Measurements from ENCODE around the gene CAMSAP1.
A peak's percentile ranks its signal among the peaks of the same experiment; 100 is the strongest.

CAMSAP1 gene

DNA sequence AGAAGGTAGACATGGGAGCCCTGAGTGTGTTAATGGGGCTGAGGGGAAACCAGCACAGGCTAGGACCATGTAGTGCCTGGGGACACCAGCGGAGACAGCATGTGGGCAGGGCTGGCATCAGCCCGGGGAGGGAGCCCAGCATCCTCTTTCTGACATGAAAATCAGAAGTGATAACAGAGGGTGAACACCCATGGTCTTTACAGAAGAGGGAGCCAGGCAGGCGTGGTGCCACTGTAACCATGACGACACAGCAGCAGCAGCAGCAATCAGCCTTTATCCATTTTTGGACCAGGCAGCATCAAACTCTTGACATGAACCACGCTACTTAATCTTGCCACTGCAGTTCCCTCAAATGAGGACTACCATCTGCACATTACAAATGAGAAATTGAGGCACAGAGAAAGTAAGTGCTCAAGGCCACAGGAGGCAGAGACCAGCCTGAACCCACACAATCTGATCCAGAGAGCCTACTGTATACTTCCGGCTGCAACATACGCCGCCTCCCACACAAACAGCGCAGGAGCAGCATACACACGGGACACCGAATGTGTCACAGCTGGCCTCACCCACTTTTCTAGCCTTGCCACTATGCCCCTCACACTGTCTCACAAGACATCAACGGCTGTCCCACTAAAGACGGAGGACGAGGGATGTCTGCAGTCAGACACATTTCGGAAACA lies 23.8 kb downstream of the CAMSAP1 start:
- DNase-seq (ENCODE audit: low read depth in 2 of 2), result no peak

DNA sequence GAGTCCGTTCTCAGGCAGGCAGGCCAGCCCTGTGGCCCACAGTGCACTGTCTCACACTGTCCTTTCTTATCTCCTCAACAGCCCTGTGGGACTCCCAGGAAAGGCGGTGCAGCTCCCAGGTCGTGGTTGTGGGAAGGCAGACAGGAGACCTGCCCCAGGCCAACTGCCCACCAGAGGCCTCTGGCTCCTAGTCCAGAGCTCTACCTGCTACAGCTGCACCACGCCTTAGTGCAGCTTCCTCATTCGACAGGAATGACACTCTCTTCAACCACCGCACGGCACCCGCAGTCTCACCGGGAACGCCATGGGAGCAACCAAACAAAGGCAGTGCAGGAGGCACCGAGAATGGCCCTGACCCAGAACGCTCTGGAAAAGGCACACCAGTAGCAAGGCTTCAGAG lies 25.3 kb downstream of the CAMSAP1 start:
- DNase-seq (ENCODE audit: low read depth in 2 of 2), result no peak

DNA sequence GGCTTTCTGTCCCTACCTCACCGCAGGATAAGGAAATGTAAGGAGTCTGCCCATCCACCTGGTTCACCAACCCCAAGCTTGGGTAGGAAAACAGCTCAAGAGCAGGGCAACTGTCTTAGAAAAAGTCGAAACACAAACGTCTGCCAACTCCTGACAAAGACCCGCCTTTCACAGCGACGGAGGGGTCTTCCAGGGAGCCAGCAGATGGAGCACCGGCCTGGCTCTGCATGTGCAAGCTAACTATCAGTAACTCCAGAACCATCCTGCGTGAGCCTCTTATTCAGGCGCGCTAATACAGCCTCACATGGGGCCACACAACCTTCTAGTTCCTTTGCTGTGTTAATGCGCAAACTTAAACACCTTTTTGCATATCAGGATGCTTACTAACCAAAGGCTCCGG lies 26.9 kb downstream of the CAMSAP1 start:
- no peak for DNase-seq (ENCODE audit: low read depth in 2 of 2)

DNA sequence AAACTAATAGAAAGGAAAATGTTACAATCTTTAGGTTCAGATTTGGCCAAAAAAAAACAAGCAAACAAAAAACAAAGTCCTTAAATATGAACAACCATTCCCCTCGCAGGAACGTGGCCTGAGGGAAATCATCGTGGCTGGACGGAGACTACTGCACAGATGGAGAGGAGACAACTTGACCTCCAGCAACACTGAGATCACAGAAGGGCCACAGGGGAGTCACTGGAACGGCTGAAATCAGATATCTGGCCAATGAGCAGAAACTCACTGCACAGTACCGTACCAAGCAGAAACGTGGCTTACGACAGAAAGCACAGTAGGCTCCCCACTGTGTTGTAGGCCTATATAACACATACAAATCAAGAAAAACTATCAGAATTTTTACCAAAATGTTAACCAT lies 27.7 kb downstream of the CAMSAP1 start:
- no peak for DNase-seq (ENCODE audit: low read depth in 2 of 2)

DNA sequence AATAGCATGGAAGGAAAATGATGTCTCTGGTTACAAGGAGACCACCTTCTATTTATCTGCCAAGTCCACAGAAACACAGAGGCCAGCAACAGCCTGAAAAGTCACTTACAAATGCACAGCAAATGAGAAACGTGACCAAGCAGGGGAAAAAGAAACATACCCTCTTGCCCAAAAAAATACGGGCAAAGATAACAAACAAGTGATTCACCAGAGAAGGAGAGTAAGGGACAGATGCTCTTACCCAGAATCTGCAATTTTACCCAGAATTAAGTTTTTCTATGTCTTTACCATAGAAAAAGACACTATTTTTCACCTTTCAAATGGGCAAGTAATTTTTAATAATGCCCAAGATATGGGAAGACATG lies 28.1 kb downstream of the CAMSAP1 start:
- no peak for DNase-seq (ENCODE audit: low read depth in 2 of 2)

DNA sequence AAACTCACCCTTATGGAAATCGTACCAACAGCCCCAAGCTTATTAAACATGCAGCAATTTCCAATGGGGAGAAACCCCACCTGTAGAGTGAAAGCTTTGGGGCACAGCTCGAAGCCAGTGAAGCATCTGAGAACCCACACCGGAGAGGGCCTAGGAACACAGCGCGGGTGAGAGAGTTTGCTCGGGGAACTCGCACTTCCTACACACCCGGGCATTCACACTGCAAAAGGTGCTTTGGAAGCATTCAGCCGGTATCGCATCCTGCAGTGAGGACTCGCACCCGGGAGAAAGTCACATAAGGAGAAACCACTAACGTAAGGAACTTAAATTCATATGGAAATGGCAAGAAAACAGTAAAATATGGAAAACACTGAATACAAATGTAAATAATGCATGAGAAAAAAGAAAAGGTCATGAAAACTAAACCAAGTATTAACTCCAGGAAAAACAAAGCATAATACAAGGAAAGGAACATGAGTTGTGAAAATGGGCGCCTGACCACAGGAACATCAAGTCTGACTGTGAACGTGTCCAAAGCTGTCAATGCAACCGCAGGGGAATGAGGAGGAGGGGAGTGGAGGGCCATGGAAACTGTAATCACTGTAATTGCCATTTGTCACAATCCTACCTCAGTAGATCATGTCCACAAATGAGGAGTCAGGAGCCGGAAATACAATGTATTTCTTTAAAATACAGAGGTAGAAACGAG lies 28.7 kb downstream of the CAMSAP1 start:
- no peak for DNase-seq (ENCODE audit: low read depth in 2 of 2)

DNA sequence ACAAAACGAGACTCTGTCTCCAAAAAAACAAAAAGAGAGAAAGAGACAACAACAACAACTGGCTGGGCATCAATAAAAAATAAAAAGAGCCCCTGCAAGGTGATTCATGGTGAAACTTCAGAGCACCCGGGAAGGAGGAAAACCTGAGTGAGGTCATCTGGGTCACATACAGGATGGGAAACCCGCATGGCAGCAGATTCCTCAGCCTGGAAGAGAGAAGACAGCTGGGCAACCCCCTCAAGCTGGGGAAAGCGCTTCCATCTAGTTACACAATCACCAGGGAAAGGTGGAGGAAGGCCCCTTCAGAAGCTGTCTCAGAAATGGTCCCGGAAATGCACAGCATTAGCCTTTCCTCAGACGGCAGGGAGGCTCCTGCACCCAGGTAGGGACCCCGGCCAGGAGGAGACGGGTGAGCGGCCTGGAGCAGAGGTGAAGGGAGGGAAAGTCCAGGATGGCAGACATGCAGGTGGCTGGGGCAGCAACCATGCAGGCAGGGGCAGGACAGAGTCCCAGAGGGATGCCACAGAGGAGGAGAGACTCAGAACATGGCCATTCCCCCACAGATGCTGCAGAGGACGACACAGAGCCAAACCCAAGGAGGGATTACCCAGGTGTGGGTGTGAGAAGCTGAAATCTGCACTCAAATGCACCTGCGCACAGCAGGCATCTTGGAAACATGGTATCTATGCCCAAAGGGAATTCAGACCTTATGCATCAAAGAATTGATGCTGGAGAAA lies 29.4 kb downstream of the CAMSAP1 start:
- DNase-seq (ENCODE audit: low read depth in 2 of 2), result no peak

DNA sequence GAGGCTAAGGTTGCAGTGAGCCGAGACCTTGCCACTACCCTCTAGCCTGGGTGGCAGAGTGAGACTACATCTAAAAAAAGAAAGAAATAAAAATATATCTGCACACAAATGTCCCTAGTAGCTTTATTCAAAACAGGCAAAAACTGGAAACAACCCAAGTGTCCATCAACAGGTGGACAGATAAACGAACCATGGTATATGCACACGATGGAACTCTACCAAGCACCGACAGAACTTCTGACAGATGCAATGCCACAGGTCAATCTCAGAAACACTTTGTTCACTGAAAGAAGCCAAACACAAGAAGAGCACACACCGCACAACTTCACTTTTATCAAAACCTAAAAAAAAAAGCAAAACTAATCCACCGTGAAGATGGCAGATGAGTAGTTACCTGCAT lies 30.4 kb downstream of the CAMSAP1 start:
- no peak for DNase-seq (ENCODE audit: low read depth in 2 of 2)

DNA sequence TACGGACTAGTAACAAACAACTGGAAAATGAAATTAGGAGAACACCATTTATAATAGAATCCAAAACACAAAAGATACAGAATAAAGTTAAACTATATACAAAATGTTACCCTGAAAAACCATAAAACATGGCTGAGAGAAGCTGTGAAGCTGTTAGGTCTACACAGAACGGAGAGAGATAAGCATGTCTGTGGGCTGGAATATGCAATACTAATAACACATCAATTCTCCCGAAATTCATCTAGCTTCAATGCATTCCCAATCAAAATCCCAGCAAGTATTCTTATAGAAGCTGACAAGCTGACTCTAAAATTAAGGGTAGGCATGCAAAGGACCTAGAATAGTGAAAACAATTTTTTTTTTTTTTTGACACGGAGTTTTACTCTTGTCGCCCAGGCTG lies 32.5 kb downstream of the CAMSAP1 start:
- DNase-seq (ENCODE audit: low read depth in 2 of 2), result no peak

DNA sequence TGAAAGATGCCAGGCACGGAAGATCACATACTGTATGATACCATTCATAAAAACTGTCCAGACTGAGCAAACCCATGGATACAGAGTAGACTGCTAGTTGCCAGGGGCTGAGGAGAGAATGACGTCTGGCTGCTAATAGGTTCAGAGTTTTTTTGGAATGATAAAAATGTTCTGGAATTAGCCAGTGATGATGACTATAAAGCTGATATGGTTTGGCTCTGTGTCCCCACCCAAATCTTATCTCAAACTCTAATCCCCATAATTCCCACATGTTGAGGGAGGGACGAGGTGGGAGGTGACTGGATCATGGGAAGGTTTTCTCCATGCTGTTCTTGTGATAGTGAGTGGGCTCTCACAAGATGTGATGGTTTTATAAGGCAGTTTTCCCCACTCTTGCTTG lies 37.4 kb downstream of the CAMSAP1 start:
- DNase-seq (ENCODE audit: low read depth in 2 of 2), result no peak

DNA sequence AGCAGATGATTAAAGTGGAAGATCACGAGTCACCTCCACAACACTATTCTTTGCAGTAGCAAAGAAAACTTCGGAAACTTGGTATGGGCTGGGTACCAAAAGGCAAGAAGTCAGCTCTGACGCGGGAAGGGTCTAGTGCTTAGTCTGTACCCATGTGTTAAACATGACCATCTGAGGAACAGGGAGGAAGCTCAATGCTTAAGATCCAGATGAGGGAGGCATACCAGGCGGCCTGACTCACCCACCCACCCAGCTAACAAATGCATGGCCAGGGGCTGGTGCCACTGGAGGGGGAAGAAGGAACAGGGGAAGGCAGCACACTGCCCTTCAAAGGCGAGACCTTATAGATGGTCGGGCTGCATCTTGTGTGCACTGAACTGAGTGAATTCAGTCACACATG lies 41.8 kb downstream of the CAMSAP1 start:
- DNase-seq (ENCODE audit: low read depth in 2 of 2), result no peak

DNA sequence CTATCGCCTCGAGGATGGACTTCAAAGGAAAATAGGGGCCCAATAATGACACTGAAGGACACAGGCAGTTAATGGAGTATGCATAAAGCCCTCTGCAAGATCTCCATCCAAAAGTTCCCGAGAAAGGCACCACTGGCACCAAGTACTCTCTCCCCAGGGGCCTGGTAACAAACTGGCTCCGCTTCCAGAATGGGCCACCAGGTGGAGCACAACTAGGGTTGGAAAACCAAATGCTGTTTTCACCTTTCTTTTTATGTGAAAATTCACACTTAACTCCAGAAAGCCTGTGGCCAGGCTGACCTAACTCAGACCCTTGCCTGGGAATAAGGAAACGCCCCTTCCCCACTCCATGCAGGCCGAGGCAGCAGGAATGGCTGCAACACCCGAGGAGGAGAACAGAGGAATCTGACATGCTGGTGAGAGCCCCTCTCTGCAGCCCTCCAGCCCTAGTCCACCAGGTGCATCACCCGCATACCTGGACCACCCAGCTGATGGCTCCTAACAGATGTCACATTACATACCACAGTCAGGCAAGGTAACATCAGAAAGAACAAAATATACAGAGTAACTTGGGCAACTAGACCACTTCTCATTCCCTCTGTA lies 42.8 kb downstream of the CAMSAP1 start:
- DNase-seq (ENCODE audit: low read depth in 2 of 2), result peak; percentile 37 to 59

DNA sequence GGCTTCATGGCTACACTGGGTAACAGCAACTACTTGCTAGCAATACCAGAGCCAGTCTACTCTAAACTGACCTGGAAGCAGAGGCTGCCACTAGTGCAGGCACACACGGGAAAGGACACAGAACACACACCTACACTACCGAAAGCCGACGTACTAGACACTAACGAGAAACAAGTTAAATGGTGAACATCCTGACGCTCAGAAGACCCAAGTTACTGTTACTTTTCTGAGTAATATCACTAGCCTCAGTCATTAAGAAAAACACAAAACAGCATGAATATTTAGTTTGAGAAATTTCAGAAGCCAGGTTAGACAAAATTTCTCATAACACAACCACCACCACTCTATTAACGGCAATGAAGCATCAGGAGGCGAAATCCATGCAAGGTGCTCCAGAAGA lies 44.5 kb downstream of the CAMSAP1 start:
- DNase-seq (ENCODE audit: low read depth in 2 of 2), result no peak

DNA sequence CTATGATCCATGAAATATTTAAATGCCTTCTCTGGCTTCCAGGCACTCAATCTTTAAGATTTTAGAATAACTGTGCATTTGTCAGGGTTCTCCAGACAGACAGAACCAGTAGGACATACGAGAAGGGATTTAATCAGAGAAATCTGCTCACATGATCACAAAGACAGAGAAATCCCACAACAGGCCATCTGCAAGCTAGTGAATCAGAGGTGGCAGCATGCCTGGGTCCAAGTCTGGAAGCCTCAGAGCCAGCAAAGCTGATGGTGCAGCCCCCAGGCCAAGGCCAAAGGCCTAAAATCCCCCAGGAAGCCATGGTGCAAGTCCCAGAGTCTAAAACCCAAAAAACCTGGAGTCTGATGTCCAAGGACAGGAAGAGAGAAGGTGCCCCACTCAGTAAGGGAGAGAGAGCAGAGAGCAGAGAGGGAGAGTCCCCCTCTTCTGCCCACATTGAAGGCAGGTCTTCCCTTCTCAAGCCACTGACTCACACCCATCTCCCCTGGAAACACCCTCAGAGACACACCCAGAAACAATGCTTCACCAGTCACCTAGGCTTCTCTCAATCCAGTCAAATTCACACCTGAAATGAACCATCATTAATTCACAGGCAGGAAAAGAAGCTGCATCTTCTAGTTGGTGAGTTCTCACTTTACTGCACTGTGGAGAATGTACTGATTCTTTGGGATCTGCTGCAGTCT lies 48.7 kb downstream of the CAMSAP1 start:
- no peak for DNase-seq (ENCODE audit: low read depth in 2 of 2)

DNA sequence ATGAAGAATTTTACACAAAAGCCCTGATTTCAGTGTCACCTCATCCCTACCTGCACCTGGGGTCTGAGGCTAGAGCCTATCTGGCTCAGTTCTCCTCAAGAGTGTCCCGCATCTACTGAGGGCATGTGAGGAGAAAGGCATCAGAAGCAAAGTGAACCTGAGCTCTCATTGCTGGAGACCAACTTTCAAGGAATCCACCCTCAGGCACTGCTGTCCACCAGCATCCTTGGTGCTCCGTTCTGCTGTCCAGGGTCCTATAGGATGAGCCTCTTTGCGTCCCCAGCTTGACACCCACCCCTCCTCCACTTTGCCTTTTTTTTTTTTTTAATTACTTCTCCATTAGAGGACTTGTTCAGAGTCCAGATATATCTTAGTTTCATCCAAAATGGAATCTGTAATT lies 49.5 kb downstream of the CAMSAP1 start:
- DNase-seq (ENCODE audit: low read depth in 2 of 2), result no peak

DNA sequence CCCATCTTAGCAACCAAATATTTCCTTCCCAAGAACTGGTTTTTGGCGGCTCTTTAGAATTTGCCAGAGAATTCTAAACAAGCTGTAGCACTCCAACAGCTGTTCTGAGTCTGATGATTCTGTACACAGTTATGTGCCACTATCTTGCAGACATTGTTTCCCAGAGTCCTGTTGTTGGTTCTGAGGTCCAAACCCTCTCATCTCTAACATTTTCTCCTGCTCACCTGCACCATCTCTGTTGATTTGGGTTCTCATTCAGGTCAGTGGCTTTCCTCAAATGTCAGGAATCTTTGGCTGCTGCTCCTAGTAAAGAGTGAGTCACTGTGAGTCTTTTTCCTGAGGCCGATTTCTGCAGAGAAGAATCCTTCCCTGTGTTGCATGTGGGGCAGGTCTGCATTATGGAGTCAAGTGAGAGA lies 50.0 kb downstream of the CAMSAP1 start:
- DNase-seq (ENCODE audit: low read depth in 2 of 2), result no peak

DNA sequence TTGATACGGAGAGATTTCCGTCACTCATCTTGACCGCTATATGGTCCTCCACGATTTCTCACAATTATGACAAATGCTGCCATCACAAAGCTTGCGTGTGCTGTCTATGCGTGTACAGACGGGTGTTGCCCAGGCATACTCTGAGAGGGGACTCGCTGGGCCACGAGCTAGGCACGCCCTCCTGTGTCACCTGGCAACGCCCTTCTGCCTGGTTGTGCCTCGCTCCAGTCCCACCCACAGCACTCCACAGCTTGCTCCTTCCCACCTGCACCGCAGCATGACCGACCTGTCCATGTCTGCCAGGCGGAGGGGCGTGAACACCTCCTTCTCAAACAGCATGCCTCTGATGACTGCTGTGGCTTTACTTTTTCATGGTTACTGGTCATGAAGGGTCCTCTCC lies 55.6 kb downstream of the CAMSAP1 start:
- no peak for DNase-seq (ENCODE audit: low read depth in 2 of 2)

DNA sequence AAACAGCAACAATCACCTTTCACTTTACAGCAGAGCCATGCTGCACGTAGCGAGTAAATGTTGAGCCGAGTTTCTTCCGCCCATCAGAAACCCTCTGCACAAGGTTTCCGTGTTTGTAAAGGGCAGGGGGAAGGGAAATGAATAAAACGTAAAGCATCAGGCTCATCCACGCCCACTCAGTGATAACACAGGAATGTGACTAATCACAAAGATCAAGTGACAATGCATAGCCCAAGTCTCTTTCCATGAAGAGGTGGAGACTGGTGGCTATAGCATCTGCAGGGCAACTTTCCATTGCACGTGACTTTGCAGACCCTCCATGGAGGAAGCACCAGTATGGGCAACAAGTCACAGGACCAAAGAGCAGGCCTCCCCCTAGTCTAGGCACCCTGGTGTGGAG lies 56.6 kb downstream of the CAMSAP1 start:
- DNase-seq (ENCODE audit: low read depth in 2 of 2), result no peak

DNA sequence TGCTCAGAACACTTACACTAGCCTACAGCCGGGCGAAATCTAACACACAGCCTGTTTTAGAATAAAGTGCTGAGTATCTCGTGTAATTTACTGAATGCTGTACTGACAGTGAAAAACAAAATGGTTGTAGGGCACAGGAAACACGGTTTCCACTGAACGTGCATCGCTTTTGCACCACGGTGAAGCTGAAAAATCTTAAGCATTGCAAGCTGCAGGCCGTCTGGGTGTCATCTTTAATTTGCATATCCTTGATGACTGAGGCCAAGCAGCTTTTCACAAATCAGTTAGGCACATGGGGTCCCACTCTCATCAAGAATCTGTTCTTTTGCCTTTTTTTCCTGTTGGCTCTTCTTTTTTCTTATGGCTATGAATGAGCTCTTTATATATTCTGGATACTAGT lies 58.2 kb downstream of the CAMSAP1 start:
- DNase-seq (ENCODE audit: low read depth in 2 of 2), result no peak

DNA sequence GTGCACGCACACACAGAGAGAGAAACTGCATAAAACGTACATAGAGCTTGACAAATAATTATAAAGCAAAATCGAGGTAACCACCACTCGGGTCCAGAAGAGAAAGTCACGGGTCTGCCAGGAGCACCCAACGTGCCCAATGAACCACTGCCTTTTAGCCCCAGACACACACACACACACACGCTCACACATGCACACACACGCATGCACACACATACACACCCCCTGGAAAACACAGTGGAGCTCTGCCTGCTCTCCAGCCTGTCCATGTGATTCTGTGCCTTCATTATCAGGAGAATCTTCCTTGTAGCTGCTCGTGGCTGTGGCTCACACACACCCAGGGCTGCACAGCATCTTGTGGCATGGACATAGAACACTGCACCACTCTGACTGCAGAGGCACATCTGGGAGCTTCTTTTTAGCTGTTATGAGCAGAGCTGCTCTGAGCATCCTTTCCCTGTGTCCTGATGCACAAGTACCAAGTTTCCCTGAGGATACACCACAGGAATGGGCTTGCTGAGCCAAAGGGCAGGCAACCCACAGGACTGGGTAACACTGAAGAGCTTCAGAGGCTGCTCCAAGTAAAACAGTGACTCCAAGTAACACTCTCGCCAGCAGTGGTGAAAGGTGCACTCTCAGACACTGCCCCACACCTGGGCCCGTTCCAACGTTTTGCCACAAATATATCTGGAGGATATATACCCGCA lies 58.9 kb downstream of the CAMSAP1 start:
- no peak for DNase-seq (ENCODE audit: low read depth in 2 of 2)

DNA sequence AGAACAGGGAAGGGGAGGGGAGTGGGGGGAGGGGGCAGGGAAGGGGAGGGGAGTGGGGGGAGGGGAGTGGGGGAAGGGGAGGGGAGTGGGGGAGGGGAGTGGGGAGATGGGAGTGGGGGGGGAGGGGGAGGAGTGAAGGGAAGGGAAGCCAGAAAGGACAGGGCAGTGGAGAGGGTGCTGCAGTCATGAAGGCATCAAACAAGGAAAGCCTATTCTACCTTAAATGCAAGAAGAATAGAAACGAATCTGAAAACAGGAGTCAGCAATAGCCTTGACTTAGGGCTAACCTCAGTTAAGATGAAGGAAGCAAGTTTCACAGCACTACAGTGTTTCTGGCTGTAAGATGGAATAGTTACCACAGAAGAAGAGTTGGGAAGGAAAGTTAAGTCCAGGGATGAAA lies 59.5 kb downstream of the CAMSAP1 start:
- no peak for DNase-seq (ENCODE audit: low read depth in 2 of 2)

DNA sequence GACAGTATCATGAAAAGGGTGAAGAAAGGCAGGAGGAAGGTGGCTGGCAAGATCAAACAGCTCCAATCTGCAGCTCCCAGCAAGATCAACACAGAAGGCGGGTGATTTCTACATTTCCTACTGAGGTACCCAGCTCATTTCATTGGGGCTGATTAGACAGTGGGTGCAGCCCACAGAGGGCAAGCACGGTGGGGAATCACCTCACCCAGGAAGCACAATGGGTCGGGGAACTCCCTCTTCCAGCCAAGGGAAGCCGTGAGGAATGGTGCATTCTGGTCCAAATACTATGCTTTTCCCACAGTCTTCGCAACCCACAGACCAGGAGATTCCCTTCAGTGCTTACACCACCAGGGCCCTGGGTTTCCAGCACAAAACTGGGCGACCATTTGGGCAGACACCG lies 66.8 kb downstream of the CAMSAP1 start:
- DNase-seq (ENCODE audit: low read depth in 2 of 2), result no peak

All from stimulated activated CD8-positive, alpha-beta memory T cell treated with anti-CD3 and anti-CD28 coated beads, Interleukin-7, amount 100 ng/mL, for 1 hour (primary cell).